OCI-LY7 (cell line): ENCODE data around the gene WDR38. TPM values are rescaled to one million over a fixed set of nuclear protein-coding genes. Genes with fewer than 3 reads are reported as not detected.

ENCODE experiments used
- BruUV-seq: library from RNA; stranded (reverse); fragments of 400-500 nt; replicated peaks from 2 replicates; lab custom pipeline; 2021; lab: Mats Ljungman, UMichigan
- CTCF ChIA-PET: fragments of 300-600 bp; sonication (Branson Sonifier 250); formaldehyde crosslinking; loops from one replicate; lab custom pipeline; 2022; ENCODE audit warnings: antibody characterized with exemption; ENCODE audit not compliant: unreplicated experiment; lab: Charles Lee
- POLR2A ChIA-PET: fragments of 300-600 bp; sonication (Branson Sonifier 250); formaldehyde crosslinking; loops from one replicate; lab custom pipeline; 2022; ENCODE audit warnings: antibody characterized with exemption; lab: Charles Lee
- DNase-seq: peaks from one replicate; pipeline ENCODE4 v3.0.0-alpha.2; 2015; ENCODE audit warnings: low spot score
- H2AFZ ChIP-seq: fragments of 200-600 bp; sonication (generic), shearing (Covaris generic); 2 replicates; pipeline ENCODE4 v1.6.1; 2014; ENCODE audit warnings: mild to moderate bottlenecking, antibody characterized with exemption, low read length, moderate library complexity
- H3K27ac ChIP-seq: fragments of 200-600 bp; sonication (generic); 2 replicates; pipeline ENCODE4 v1.5.1; 2014; ENCODE audit warnings: mixed run types, low read depth, mild to moderate bottlenecking, moderate library complexity, low read length, inconsistent platforms; ENCODE audit not compliant: poor library complexity, severe bottlenecking
- H3K36me3 ChIP-seq: fragments of 200-600 bp; sonication (generic); 2 replicates; pipeline ENCODE4 v1.6.1; 2014; ENCODE audit warnings: mild to moderate bottlenecking, antibody characterized with exemption, low read length, moderate library complexity, mixed read lengths; ENCODE audit not compliant: insufficient read depth
- H3K4me1 ChIP-seq: fragments of 200-600 bp; sonication (generic); 2 replicates; pipeline ENCODE4 v1.5.1; 2014; ENCODE audit warnings: mild to moderate bottlenecking, low read length; ENCODE audit not compliant: insufficient read depth, poor library complexity, severe bottlenecking
- H3K4me2 ChIP-seq: fragments of 200-600 bp; sonication (generic); 2 replicates; pipeline ENCODE4 v1.6.1; 2014; ENCODE audit warnings: mild to moderate bottlenecking, low read length
- H3K4me3 ChIP-seq: fragments of 200-600 bp; sonication (generic); 2 replicates; pipeline ENCODE4 v1.5.1; 2014; ENCODE audit warnings: mild to moderate bottlenecking, low read depth, low read length; ENCODE audit not compliant: poor library complexity, severe bottlenecking
- H3K79me2 ChIP-seq: fragments of 200-600 bp; sonication (generic); 2 replicates; pipeline ENCODE4 v1.6.1; 2016; ENCODE audit warnings: low read depth, mild to moderate bottlenecking, low read length, moderate library complexity, mixed read lengths; ENCODE audit not compliant: insufficient read depth
- H3K9me2 ChIP-seq: fragments of 200-600 bp; sonication (generic); 2 replicates; pipeline ENCODE4 v1.6.1; 2016; ENCODE audit warnings: mild to moderate bottlenecking, low read length, mixed read lengths; ENCODE audit not compliant: insufficient read depth
- H3K9me3 ChIP-seq: fragments of 200-600 bp; sonication (generic); 2 replicates; pipeline ENCODE4 v1.6.1; 2014; ENCODE audit warnings: mild to moderate bottlenecking, mixed run types, low read length, mixed read lengths
- H4K20me1 ChIP-seq: fragments of 200-600 bp; sonication (generic); 2 replicates; pipeline ENCODE4 v1.6.1; 2014; ENCODE audit warnings: mild to moderate bottlenecking, antibody characterized with exemption, low read length, moderate library complexity, mixed read lengths; ENCODE audit not compliant: insufficient read depth
- CTCF ChIP-seq: fragments of 200-600 bp; sonication (generic); conservative IDR thresholded peaks from 2 replicates; pipeline ENCODE4 v1.5.1; 2014; ENCODE audit warnings: mild to moderate bottlenecking, antibody characterized with exemption, low read length, moderate library complexity, mixed read lengths
- EZH2phosphoT487 ChIP-seq: fragments of 200-600 bp; sonication (generic); IDR thresholded peaks from 2 replicates; pipeline ENCODE4 v1.6.1; 2018; ENCODE audit warnings: low read depth, borderline replicate concordance, mild to moderate bottlenecking, mixed run types, antibody characterized with exemption, low read length, moderate library complexity, mixed read lengths
- intact Hi-C: fragments of 100-400 bp; cut with micrococcal nuclease; formaldehyde crosslinking; loops from one replicate; pipeline ENCODE4 v1.10.0; 2022; ENCODE audit not compliant: unreplicated experiment
- total RNA-seq, 2 experiments: library from RNA; depleted of rRNA in 1 of 2; stranded (reverse); fragments of >200 nt in 1 of 2; shearing (Covaris generic) in 1 of 2; gene quantifications; 2 replicates each; pipeline ENCODE4 v1.2.3, GENCODE V29; 2014 to 2022

Gene WDR38
- total RNA-seq, 2 experiments from 2014 or later = not detected

- intact Hi-C loops = loop anchor here (2.0 kb wide), 1 partner anchor 21 kb away; no protein-coding TSS in a partner anchor
- Histone ChIP-seq H4K20me1 (peaks cover 36% of the 10 kb centered on the region), H3K4me2 (peak overlapping the region; percentile 95; the same call in 1 of the 2 replicates), H3K9me2 (no peaks in the 10 kb centered on the region), H3K27ac (peak overlapping the region; percentile 88), H3K9me3 (no peaks in the 10 kb centered on the region), H3K4me3 (no peak overlapping the region), H3K4me1 (peaks cover 39% of the 10 kb centered on the region), H2AFZ (no peak overlapping the region), H3K79me2 (peaks cover 63% of the 10 kb centered on the region), H3K36me3 (peaks cover 87% of the 10 kb centered on the region)
- no peak for DNase-seq
- no TSS peak for BruUV-seq
- TF ChIP-seq CTCF = no peak
- TF ChIP-seq EZH2phosphoT487 = no peak
- ChIA-PET POLR2A (interaction anchor here (0.8 to 1.1 kb wide), 2 partner anchors 74 to 231 kb away, joined by 3 read pairs; no protein-coding TSS in a partner anchor), CTCF (no interaction called here)
These were observed 20.4 kb downstream of the WDR38 start for GRCh38 chr9:124873664-124874063.

DNA sequence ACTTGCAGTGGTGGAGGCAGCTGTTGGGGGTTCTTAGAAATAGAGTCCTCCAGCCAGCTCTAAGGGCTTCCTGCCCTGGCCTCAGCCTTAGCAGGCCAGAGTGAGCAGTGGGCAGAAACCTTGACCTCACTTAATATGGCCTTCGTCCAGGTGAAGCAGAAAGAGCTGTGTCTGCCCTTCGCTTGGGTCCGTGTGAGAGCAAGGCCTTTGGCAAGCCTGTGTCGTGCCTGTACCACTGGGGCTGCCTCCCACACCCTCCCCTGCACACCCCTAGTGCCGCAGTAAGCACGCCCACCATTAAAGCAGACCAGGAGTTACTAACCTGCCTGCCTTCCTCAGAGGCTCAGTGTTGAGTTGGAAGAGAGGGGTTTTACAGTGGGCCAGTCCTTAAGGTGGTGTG, 22.2 kb downstream of the WDR38 start:
- TF ChIP-seq CTCF = no peak
- no peak for TF ChIP-seq EZH2phosphoT487
- no peak overlapping the region for H2AFZ ChIP-seq
- H3K9me3 ChIP-seq = no peaks in the 10 kb centered on the region
- POLR2A ChIA-PET = no interaction called here
- H3K4me1 ChIP-seq = peaks cover 46% of the 10 kb centered on the region
- no peak overlapping the region for H3K4me3 ChIP-seq
- no peak for DNase-seq
- H3K27ac ChIP-seq = no peak overlapping the region
- CTCF ChIA-PET = no interaction called here
- peaks cover 33% of the 10 kb centered on the region for H4K20me1 ChIP-seq
- no peak overlapping the region for H3K4me2 ChIP-seq
- intact Hi-C loops = no loop called here
- peaks cover 48% of the 10 kb centered on the region for H3K79me2 ChIP-seq
- no TSS peak for BruUV-seq
- peaks cover 97% of the 10 kb centered on the region for H3K36me3 ChIP-seq
- H3K9me2 ChIP-seq = no peaks in the 10 kb centered on the region

- POLR2A ChIA-PET = interaction anchor here (0.8 to 1.3 kb wide), 3 partner anchors 9 to 112 kb away, joined by 3 read pairs; no protein-coding TSS in a partner anchor
These were observed 23.9 kb downstream of the WDR38 start for GRCh38 chr9:124877021-124877782.

More at GRCh38 chr9:124877021-124877782, 23.9 kb downstream of the WDR38 start:
- DNase-seq = no peak
- intact Hi-C loops = no loop called here
- TF ChIP-seq CTCF (no peak), EZH2phosphoT487 (no peak)
- Histone ChIP-seq H3K4me3 (no peak overlapping the region), H4K20me1 (peaks cover 17% of the 10 kb centered on the region; the same call in 1 of the 2 replicates), H3K9me3 (no peaks in the 10 kb centered on the region), H2AFZ (no peak overlapping the region), H3K79me2 (peaks cover 31% of the 10 kb centered on the region), H3K4me2 (no peak overlapping the region), H3K4me1 (peaks cover 40% of the 10 kb centered on the region), H3K27ac (peak overlapping the region; percentile 20), H3K9me2 (no peaks in the 10 kb centered on the region), H3K36me3 (peaks cover 90% of the 10 kb centered on the region)
- BruUV-seq = TSS peak; percentile 78
- CTCF ChIA-PET = no interaction called here
